ENCODE data around the gene RAB37. TPM values are rescaled to one million over a fixed set of nuclear protein-coding genes. Genes with fewer than 3 reads are reported as not detected.

RAB37 gene, protein sequence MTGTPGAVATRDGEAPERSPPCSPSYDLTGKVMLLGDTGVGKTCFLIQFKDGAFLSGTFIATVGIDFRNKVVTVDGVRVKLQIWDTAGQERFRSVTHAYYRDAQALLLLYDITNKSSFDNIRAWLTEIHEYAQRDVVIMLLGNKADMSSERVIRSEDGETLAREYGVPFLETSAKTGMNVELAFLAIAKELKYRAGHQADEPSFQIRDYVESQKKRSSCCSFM
- total RNA-seq, result 0.32 TPM

DNA sequence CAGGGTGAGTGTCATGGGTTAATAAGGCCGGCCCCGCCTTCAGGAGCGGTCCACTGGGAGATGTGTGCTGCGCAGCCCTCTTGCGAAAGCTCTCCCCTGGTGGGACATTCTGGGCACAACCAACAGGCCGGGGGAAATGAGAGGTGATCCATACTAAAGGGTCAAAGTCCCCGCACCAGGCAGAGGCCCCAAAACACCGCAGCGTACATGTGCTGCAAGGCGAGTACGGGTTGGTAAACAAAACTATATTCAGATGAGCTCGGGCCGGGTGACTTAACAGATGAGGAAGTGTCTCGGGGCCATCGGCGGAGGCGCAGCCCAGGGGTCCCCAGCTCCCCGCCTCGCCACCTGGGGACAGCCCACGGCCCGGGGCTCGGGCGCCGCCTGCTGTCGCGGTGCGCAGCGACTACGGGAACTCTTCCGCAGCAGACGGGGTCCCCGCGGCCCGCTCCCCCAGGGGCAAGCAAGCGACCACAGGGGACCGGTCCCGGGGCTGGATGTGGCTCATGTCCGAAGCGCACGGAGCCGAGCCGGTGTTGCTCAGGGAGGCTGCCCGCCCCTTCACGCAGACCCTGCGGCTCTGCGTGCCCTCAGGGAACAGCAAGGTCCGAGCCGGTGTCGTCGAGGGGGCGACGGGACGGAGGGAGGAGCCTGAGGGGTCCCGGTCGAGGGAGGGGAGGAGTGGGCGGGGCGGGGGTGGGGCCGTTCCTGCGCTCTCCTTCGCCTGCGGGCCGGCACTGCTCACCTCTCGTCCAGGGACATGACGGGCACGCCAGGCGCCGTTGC is at the start of gene RAB37:
RAB37 (plus strand) TSS at position 744 of the 786 bp plus-strand sequence; CDS start at position 761, 17 bp downstream.
- H3K9me3 ChIP-seq, result no peaks in the 10 kb centered on the region
- peak within 1 kb of the TSS; percentile 29 to 57 for H3K4me3 ChIP-seq
- intact Hi-C loops (cut with DNase I), result no loop called here
- peak in 1 of 2 donors; percentile 70 for DNase-seq (ENCODE audit: low spot score in 2 of 2)
- peaks cover 4 to 17% of the 10 kb centered on the region in 2 donors for H3K4me1 ChIP-seq
- H3K36me3 ChIP-seq, result no peaks in the 10 kb centered on the region
- peaks cover 10% of the 10 kb centered on the region for H3K27me3 ChIP-seq
- TF ChIP-seq, protein P1, sequence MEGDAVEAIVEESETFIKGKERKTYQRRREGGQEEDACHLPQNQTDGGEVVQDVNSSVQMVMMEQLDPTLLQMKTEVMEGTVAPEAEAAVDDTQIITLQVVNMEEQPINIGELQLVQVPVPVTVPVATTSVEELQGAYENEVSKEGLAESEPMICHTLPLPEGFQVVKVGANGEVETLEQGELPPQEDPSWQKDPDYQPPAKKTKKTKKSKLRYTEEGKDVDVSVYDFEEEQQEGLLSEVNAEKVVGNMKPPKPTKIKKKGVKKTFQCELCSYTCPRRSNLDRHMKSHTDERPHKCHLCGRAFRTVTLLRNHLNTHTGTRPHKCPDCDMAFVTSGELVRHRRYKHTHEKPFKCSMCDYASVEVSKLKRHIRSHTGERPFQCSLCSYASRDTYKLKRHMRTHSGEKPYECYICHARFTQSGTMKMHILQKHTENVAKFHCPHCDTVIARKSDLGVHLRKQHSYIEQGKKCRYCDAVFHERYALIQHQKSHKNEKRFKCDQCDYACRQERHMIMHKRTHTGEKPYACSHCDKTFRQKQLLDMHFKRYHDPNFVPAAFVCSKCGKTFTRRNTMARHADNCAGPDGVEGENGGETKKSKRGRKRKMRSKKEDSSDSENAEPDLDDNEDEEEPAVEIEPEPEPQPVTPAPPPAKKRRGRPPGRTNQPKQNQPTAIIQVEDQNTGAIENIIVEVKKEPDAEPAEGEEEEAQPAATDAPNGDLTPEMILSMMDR (IDR thresholded peaks at IDR 0.05), result peak; percentile 27 to 45 (median 39)
- no peak within 1 kb of the TSS for H3K27ac ChIP-seq

DNA sequence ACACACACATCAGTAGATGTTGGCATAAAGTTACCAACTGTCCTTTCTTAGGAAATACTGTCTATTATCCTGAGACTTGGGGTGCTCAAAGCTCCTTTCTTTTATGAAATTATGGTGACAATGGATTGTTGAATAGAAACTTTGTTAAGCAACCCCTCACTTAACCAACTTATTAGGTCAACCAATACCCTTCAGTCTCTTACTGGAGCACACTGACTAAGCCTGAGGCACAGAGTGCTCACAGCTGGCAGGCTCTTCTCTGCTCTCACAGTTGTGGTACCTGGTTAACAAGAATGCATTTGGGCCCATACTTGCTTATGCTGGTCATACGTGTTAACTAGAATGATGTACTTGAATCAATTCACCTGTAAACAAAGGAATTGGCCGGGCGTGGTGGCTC is 49.2 kb upstream of the RAB37 start:
- no peaks in the 10 kb centered on the region for H3K4me1 ChIP-seq
- no peaks in the 10 kb centered on the region for H3K9me3 ChIP-seq
- DNase-seq (ENCODE audit: low spot score in 2 of 2), result no peak
- no peaks in the 10 kb centered on the region for H3K36me3 ChIP-seq
- intact Hi-C loops (cut with DNase I), result no loop called here
- no peaks in the 10 kb centered on the region for H3K27me3 ChIP-seq
- no peak overlapping the region for H3K27ac ChIP-seq
- no peak overlapping the region for H3K4me3 ChIP-seq
- TF ChIP-seq, protein P1 (IDR thresholded peaks at IDR 0.05), result no peak

DNA sequence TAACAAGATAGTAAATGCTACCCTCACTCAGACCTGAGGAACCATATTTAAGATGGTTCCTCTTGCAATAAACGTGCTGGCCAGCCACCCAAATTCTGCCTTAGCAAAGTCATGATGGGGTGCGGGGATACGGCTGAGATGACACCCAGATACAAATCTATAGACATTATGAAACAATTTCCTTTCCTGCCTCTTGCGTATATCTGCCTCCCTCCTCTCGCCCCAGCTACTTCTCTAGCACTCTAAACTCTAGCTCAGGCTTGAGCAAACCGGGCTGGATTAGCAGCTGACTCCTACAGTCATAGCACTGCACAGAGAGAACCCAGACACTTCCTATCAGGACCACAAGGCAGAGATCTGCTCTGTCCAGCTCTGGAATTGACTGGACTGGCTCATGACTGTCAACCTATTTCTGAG is 46.6 kb upstream of the RAB37 start:
- no peak overlapping the region for H3K4me3 ChIP-seq
- intact Hi-C loops (cut with DNase I), result no loop called here
- H3K36me3 ChIP-seq, result no peaks in the 10 kb centered on the region
- H3K4me1 ChIP-seq, result no peaks in the 10 kb centered on the region
- DNase-seq (ENCODE audit: low spot score in 2 of 2), result peak; percentile 39 to 72
- H3K27me3 ChIP-seq, result no peaks in the 10 kb centered on the region
- H3K9me3 ChIP-seq, result no peaks in the 10 kb centered on the region
- TF ChIP-seq, protein P1 (IDR thresholded peaks at IDR 0.05), result no peak
- no peak overlapping the region for H3K27ac ChIP-seq

DNA sequence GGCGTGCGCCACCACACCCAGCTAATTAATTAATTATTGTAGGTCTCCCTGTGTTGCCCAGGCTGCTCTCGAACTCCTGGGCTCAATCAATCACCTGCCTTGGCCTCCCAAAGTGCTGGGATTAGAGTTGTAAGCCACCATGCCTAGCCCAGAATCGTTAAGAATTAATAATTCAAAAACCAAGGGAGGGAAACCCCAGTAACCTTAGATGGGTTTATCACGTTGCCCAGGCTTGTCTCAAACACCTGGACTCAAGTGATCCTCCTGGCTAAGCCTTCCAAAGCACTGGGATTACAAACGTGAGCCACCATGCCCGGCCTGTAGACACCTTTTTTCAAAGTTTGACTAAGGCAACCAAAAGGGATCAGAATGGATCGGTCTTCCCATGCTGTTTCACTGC is 45.9 kb upstream of the RAB37 start:
- no peaks in the 10 kb centered on the region for H3K27me3 ChIP-seq
- no peak overlapping the region for H3K27ac ChIP-seq
- no peak for DNase-seq (ENCODE audit: low spot score in 2 of 2)
- no peaks in the 10 kb centered on the region for H3K36me3 ChIP-seq
- H3K4me1 ChIP-seq, result no peaks in the 10 kb centered on the region
- intact Hi-C loops (cut with DNase I), result no loop called here
- no peaks in the 10 kb centered on the region for H3K9me3 ChIP-seq
- TF ChIP-seq, protein P1 (IDR thresholded peaks at IDR 0.05), result no peak
- no peak overlapping the region for H3K4me3 ChIP-seq

DNA sequence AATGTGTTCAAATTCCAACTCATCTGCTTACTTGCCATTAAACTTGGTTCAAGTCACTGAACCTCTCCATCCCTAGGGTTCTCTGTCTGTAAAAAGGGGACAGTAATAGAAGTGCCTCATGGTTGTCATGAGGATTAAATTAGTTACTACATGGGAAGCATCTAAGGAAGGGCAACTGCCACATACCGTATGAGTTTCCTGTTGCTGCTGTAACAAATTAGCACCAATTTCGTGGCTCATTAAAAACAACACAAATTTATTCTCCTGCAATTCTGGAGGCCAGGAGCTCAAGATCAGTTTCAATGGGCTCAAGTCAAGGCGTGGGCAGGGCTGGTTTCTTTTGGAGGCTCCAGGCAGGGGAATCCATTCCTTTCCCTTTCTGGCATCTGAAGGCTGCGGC is 43.0 kb upstream of the RAB37 start:
- TF ChIP-seq, protein P1 (IDR thresholded peaks at IDR 0.05), result no peak
- H3K9me3 ChIP-seq, result no peaks in the 10 kb centered on the region
- intact Hi-C loops (cut with DNase I), result no loop called here

More for the DNA sequence above, 43.0 kb upstream of the RAB37 start:
- no peaks in the 10 kb centered on the region for H3K4me1 ChIP-seq
- no peak for DNase-seq (ENCODE audit: low spot score in 2 of 2)
- no peak overlapping the region for H3K4me3 ChIP-seq
- no peak overlapping the region for H3K27ac ChIP-seq
- no peaks in the 10 kb centered on the region for H3K27me3 ChIP-seq
- no peaks in the 10 kb centered on the region for H3K36me3 ChIP-seq

Data from ascending aorta (tissue), 2 donors.